Endodermal cell (in vitro differentiated cells): Measurements from ENCODE around the gene CDC42. TPM values are rescaled to one million over a fixed set of nuclear protein-coding genes. Genes with fewer than 3 reads are reported as not detected.

Source experiments
- DNase-seq: peaks from one replicate; pipeline ENCODE4 v3.0.0-alpha.2; 2017
- H3K27ac ChIP-seq: 2 replicates; pipeline ENCODE4 v1.5.1; 2013; ENCODE audit warnings: mild to moderate bottlenecking, low read depth, low read length, moderate library complexity
- H3K27me3 ChIP-seq: 2 replicates; pipeline ENCODE4 v1.6.1; 2013; ENCODE audit warnings: mild to moderate bottlenecking, low read length, moderate library complexity; ENCODE audit not compliant: insufficient read depth, control insufficient read depth, poor library complexity, severe bottlenecking
- H3K36me3 ChIP-seq: 2 replicates; pipeline ENCODE4 v1.7.0; 2013; ENCODE audit warnings: mild to moderate bottlenecking, low read length, moderate library complexity; ENCODE audit not compliant: control insufficient read depth, insufficient read depth
- H3K4me1 ChIP-seq: one replicate; pipeline ENCODE4 v1.7.0; 2013; ENCODE audit warnings: low read length; ENCODE audit not compliant: control insufficient read depth, insufficient read depth
- H3K4me3 ChIP-seq: 2 replicates; pipeline ENCODE4 v1.5.1; 2013; ENCODE audit warnings: mild to moderate bottlenecking, low read length, moderate library complexity
- H3K9ac ChIP-seq: 2 replicates; pipeline ENCODE4 v1.6.1; 2013; ENCODE audit warnings: mild to moderate bottlenecking, low read length, moderate library complexity; ENCODE audit not compliant: poor library complexity, severe bottlenecking; ENCODE audit errors: extremely low read depth
- H3K9me3 ChIP-seq: 2 replicates; pipeline ENCODE4 v1.6.1; 2013; ENCODE audit warnings: mild to moderate bottlenecking, low read length, moderate library complexity; ENCODE audit not compliant: control insufficient read depth
- H3K27ac Mint-ChIP-seq: 2 replicates; pipeline ENCODE4 v1.8.0; 2020; ENCODE audit warnings: mixed read lengths
- H3K27me3 Mint-ChIP-seq: 2 replicates; pipeline ENCODE4 v1.8.0; 2021; ENCODE audit warnings: mild to moderate bottlenecking, mixed read lengths; ENCODE audit not compliant: insufficient read depth
- H3K36me3 Mint-ChIP-seq: 2 replicates; pipeline ENCODE4 v1.8.0; 2020; ENCODE audit warnings: low read depth, mixed read lengths
- H3K4me1 Mint-ChIP-seq: 2 replicates; pipeline ENCODE4 v1.8.0; 2020; ENCODE audit warnings: mixed read lengths
- H3K4me3 Mint-ChIP-seq: 2 replicates; pipeline ENCODE4 v1.8.0; 2020; ENCODE audit warnings: mild to moderate bottlenecking, moderate library complexity, mixed read lengths
- H3K9me3 Mint-ChIP-seq: 2 replicates; pipeline ENCODE4 v1.8.0; 2020; ENCODE audit warnings: mild to moderate bottlenecking, mixed read lengths
- WGBS, 2 experiments: methylation state at CpG; one replicate each; pipeline versions ENCODE4 v1.1.5 to v1.1.7; 2013; ENCODE audit warnings: missing lambda C conversion rate in 2 of 2, mixed read lengths in 1 of 2; ENCODE audit not compliant: insufficient coverage in 1 of 2, insufficient read length in 1 of 2; 5-methylcytosine and 5-hydroxymethylcytosine counted together
- total RNA-seq, 2 donors: library from RNA; stranded (reverse); fragmentation: NEBNext Ultra II Directional in 1 of 2; extraction: Animal tissue kit (Norgen Biotek cat#: 25700) in 1 of 2; gene quantifications; 2 replicates in 1 of 2; 3 replicates in 1 of 2; pipeline ENCODE4 v1.2.1, GENCODE V29; 2021
- TF ChIP-seq, protein P1 (sequence below): fragments of 200-600 bp; sonication (generic); conservative IDR thresholded peaks from 2 replicates; pipeline ENCODE4 v1.5.0; 2021; ENCODE audit warnings: antibody characterized with exemption, mild to moderate bottlenecking

The CDC42 gene
- total RNA-seq, 2 donors from 2014 or later, result 274 to 283 TPM

DNA sequence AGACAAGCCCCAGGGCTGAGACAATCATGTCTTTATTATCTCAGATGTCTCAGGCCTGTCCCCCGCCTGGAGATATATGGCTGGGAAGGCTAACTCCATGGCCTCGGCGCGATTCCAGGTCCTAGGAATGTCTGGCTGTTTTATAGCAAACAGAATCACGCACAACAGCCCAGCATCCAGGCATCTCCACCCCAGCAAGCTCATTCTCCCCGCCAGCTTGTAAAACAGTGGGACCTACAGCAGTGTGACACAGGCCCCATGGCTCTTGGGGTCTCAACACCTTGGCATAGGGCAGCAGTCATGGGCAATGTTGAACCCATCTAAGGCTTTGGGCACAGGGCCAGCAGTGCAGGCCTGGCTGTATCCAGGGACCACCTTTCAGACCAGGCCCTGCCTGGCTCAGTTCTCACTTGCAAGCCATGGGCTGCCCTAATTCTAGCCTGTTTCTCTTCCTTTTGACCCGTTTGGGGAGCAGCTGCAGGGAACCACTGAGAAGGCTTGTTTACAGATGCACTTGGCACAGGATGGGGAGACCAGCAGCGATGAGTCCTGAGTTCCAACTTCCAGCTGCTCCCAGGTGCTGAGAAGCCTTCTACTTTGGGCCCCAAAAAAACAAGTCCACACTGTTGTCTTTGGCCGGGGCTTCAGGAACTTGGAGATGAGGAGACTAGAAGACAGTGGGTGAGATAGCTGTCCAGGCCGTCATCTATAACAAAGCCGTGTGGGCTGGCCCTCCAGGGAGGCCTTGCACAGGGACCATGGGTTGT is 56.0 kb downstream of the CDC42 start:
- peaks cover 85% of the 10 kb centered on the region for H3K36me3 ChIP-seq
- H3K4me1 Mint-ChIP-seq, result peaks cover 17% of the 10 kb centered on the region
- H3K4me3 ChIP-seq, result no peak overlapping the region
- H3K27ac ChIP-seq, result no peak overlapping the region
- peak overlapping the region; percentile 64 for H3K27ac Mint-ChIP-seq
- no peaks in the 10 kb centered on the region for H3K9me3 Mint-ChIP-seq
- H3K9ac ChIP-seq, result no peak overlapping the region
- H3K27me3 ChIP-seq, result no peaks in the 10 kb centered on the region
- TF ChIP-seq, protein P1, sequence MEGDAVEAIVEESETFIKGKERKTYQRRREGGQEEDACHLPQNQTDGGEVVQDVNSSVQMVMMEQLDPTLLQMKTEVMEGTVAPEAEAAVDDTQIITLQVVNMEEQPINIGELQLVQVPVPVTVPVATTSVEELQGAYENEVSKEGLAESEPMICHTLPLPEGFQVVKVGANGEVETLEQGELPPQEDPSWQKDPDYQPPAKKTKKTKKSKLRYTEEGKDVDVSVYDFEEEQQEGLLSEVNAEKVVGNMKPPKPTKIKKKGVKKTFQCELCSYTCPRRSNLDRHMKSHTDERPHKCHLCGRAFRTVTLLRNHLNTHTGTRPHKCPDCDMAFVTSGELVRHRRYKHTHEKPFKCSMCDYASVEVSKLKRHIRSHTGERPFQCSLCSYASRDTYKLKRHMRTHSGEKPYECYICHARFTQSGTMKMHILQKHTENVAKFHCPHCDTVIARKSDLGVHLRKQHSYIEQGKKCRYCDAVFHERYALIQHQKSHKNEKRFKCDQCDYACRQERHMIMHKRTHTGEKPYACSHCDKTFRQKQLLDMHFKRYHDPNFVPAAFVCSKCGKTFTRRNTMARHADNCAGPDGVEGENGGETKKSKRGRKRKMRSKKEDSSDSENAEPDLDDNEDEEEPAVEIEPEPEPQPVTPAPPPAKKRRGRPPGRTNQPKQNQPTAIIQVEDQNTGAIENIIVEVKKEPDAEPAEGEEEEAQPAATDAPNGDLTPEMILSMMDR, result no peak
- no peak overlapping the region for H3K4me3 Mint-ChIP-seq
- peaks cover 3% of the 10 kb centered on the region for H3K4me1 ChIP-seq
- peak; percentile 32 for DNase-seq
- H3K27me3 Mint-ChIP-seq, result no peaks in the 10 kb centered on the region
- H3K9me3 ChIP-seq, result no peaks in the 10 kb centered on the region
- peaks cover 52% of the 10 kb centered on the region for H3K36me3 Mint-ChIP-seq
- 85 to 88% methylated on average over 9 to 11 of the region's 11 CpGs for WGBS, 2 experiments

DNA sequence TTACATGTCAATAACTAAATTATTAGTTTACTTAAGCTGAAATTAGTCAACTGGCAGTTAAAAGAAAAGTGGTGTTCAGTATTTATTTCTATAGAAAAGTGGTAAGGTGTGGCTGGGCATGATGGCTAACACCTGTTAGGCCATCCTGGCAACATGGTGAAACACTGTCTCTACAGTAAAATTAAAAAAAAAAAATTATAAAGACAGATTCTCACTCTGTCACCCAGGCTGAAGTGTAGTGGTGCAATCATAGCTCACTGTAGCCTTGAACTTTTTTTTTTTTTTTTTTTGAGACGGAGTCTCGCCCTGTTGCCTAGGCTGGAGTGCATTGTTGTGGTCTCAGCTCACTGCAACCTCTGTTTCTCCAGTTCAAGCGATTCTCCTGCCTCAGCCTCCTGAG is 57.5 kb downstream of the CDC42 start:
- peaks cover 48% of the 10 kb centered on the region for H3K36me3 Mint-ChIP-seq
- H3K9me3 Mint-ChIP-seq, result no peaks in the 10 kb centered on the region
- Histone ChIP-seq H3K4me3 (no peak overlapping the region), H3K36me3 (peaks cover 88% of the 10 kb centered on the region), H3K4me1 (peaks cover 8% of the 10 kb centered on the region), H3K9ac (no peak overlapping the region), H3K9me3 (no peaks in the 10 kb centered on the region), H3K27me3 (no peaks in the 10 kb centered on the region), H3K27ac (no peak overlapping the region)
- TF ChIP-seq, protein P1, result no peak
- H3K4me3 Mint-ChIP-seq, result no peak overlapping the region
- DNase-seq, result no peak
- H3K27me3 Mint-ChIP-seq, result no peaks in the 10 kb centered on the region
- H3K27ac Mint-ChIP-seq, result no peak overlapping the region
- 90 to 93% methylated on average over 3 of the region's 3 CpGs for WGBS, 2 experiments
- H3K4me1 Mint-ChIP-seq, result peaks cover 27% of the 10 kb centered on the region

DNA sequence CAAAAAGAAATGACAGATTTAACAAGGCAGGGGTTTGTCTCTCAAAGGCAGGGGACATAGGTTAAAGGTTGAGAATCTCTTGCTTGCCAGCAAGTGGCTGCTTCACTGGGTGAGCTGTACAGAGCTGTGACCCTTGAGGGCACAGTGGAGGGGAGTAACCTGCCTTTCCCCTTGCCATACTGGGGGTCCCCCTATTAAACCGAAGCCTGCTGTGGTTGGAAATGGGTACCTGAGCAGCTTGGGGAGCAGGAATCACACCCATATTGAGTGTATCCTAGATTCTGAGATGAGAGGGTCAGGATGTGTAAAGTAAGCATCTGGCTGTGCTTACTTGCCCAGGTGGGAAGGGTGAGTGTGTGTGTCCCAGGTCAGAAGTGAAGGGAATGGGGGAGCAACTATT is 58.6 kb downstream of the CDC42 start:
- Mint-ChIP-seq H3K4me3 (no peak overlapping the region), H3K9me3 (no peaks in the 10 kb centered on the region), H3K27ac (no peak overlapping the region), H3K4me1 (peaks cover 33% of the 10 kb centered on the region), H3K36me3 (peaks cover 44% of the 10 kb centered on the region), H3K27me3 (no peaks in the 10 kb centered on the region)
- no peak overlapping the region for H3K4me3 ChIP-seq
- TF ChIP-seq, protein P1, result no peak
- peaks cover 6% of the 10 kb centered on the region for H3K4me1 ChIP-seq
- no peaks in the 10 kb centered on the region for H3K27me3 ChIP-seq
- DNase-seq, result peak; percentile 13
- no peak overlapping the region for H3K27ac ChIP-seq
- no peak overlapping the region for H3K9ac ChIP-seq
- no peaks in the 10 kb centered on the region for H3K9me3 ChIP-seq
- 97% methylated on average over 1 of the region's 1 CpG; no CpG with 5 or more reads in 1 of the 2 experiments for WGBS, 2 experiments
- H3K36me3 ChIP-seq, result peaks cover 90% of the 10 kb centered on the region
